Loucy (cell line): Measurements from ENCODE around the gene LNPK.

Source experiments
- CTCF ChIP-seq: fragments of 200-600 bp; sonication (generic); conservative IDR thresholded peaks from 2 replicates; pipeline ENCODE4 v1.5.1; 2014; ENCODE audit warnings: mild to moderate bottlenecking, antibody characterized with exemption, low read length
- EZH2phosphoT487 ChIP-seq: fragments of 200-600 bp; IDR thresholded peaks from 2 replicates; pipeline ENCODE4 v1.6.1; 2018; ENCODE audit warnings: antibody characterized with exemption, mild to moderate bottlenecking, moderate library complexity, borderline replicate concordance

- TF ChIP-seq CTCF (no peak), EZH2phosphoT487 (no peak)
Measured at GRCh38 chr2:175976391-175977157, 25.5 kb downstream of the LNPK start.
